Activated CD8-positive, alpha-beta memory T cell treated with anti-CD3 and anti-CD28 coated beads for 4 hours (primary cell): ENCODE measurements around the gene VWA5A.

Source experiments
- DNase-seq, 2 donors: peaks; one replicate each; pipeline ENCODE4 v3.0.0-alpha.2; 2020; ENCODE audit warnings: low read depth in 2 of 2

The VWA5A gene

GRCh38 chr11:124114942-124115781, at the start of gene VWA5A:
Gene VWA5A (plus strand): TSS chr11:124115450. CDS start chr11:124117512, 2,062 bp downstream.
- peak; percentile 41 to 59 for DNase-seq

- no peak for DNase-seq
Measured at GRCh38 chr11:124068601-124069110, 46.6 kb upstream of the VWA5A start.

- DNase-seq, result no peak
Measured at GRCh38 chr11:124069429-124070401, 45.5 kb upstream of the VWA5A start.

- peak; percentile 20 to 37 for DNase-seq
Measured at GRCh38 chr11:124070915-124071622, 44.2 kb upstream of the VWA5A start.

GRCh38 chr11:124071623-124071948, 43.7 kb upstream of the VWA5A start:
- no peak for DNase-seq

GRCh38 chr11:124072147-124072546, 43.1 kb upstream of the VWA5A start:
- DNase-seq, result no peak

GRCh38 chr11:124074554-124074953, 40.7 kb upstream of the VWA5A start:
- no peak for DNase-seq

- no peak for DNase-seq
Measured at GRCh38 chr11:124075492-124075840, 39.8 kb upstream of the VWA5A start.

- DNase-seq, result no peak
Measured at GRCh38 chr11:124075841-124076651, 39.2 kb upstream of the VWA5A start.

GRCh38 chr11:124077266-124077665, 38.0 kb upstream of the VWA5A start:
- DNase-seq, result no peak

- DNase-seq, result no peak
Measured at GRCh38 chr11:124078591-124078990, 36.7 kb upstream of the VWA5A start.

- DNase-seq, result no peak
Measured at GRCh38 chr11:124079631-124080326, 35.5 kb upstream of the VWA5A start.

GRCh38 chr11:124080327-124081001, 34.8 kb upstream of the VWA5A start:
- DNase-seq, result no peak

- DNase-seq, result no peak
Measured at GRCh38 chr11:124081483-124081882, 33.8 kb upstream of the VWA5A start.

GRCh38 chr11:124082371-124082770, 32.9 kb upstream of the VWA5A start:
- no peak for DNase-seq

GRCh38 chr11:124085583-124085982, 29.7 kb upstream of the VWA5A start:
- DNase-seq, result no peak

- no peak for DNase-seq
Measured at GRCh38 chr11:124085997-124086846, 29.0 kb upstream of the VWA5A start.

GRCh38 chr11:124090996-124091395, 24.3 kb upstream of the VWA5A start:
- no peak for DNase-seq

- DNase-seq, result no peak
Measured at GRCh38 chr11:124093330-124093729, 21.9 kb upstream of the VWA5A start.
